Retinal pigment epithelial cell (primary cell): ENCODE data around the gene SPATS1.
"Not testable (repeated sequence)": the region's sequence is repeated elsewhere in the genome, so short reads cannot be mapped to it uniquely, and the experiment has no call there.

Source experiments
- DNase-seq: peaks from one replicate; pipeline ENCODE4 v3.0.0-alpha.2; 2010; ENCODE audit warnings: low read depth
- H3K4me3 ChIP-seq: 2 replicates; pipeline ENCODE4 v1.5.1; 2011; ENCODE audit warnings: mild to moderate bottlenecking, low read length, control low read depth, moderate library complexity
- CTCF ChIP-seq: conservative IDR thresholded peaks from 2 replicates; pipeline ENCODE4 v1.5.1; 2011; ENCODE audit warnings: low read depth, low read length, control low read depth, inconsistent platforms

Gene SPATS1

GRCh38 chr6:44349904-44350649 is 7.6 kb downstream of the SPATS1 start:
- no peak overlapping the region for H3K4me3 ChIP-seq
- DNase-seq: no peak
- no peak for TF ChIP-seq CTCF

- not testable (repeated sequence) for H3K4me3 ChIP-seq, DNase-seq
These were observed 8.2 kb downstream of the SPATS1 start for GRCh38 chr6:44350650-44350994.

- DNase-seq: no peak
- no peak for TF ChIP-seq CTCF
- no peak overlapping the region for H3K4me3 ChIP-seq
These were observed 9.8 kb downstream of the SPATS1 start for GRCh38 chr6:44352259-44352658.

GRCh38 chr6:44353336-44353735 is 10.9 kb downstream of the SPATS1 start:
- no peak for TF ChIP-seq CTCF
- DNase-seq: no peak
- no peak overlapping the region for H3K4me3 ChIP-seq

- DNase-seq: no peak
- H3K4me3 ChIP-seq: no peak overlapping the region
- no peak for TF ChIP-seq CTCF
These were observed 13.2 kb downstream of the SPATS1 start for GRCh38 chr6:44355640-44356039.

- H3K4me3 ChIP-seq: no peak overlapping the region
- TF ChIP-seq CTCF: no peak
These were observed 14.0 kb downstream of the SPATS1 start for GRCh38 chr6:44356487-44356886.

GRCh38 chr6:44359973-44360372 is 17.5 kb downstream of the SPATS1 start:
- H3K4me3 ChIP-seq: no peak overlapping the region
- no peak for DNase-seq
- no peak for TF ChIP-seq CTCF

More at GRCh38 chr6:44356487-44356886, 14.0 kb downstream of the SPATS1 start:
- DNase-seq: no peak
